Activated naive CD4-positive, alpha-beta T cell treated with anti-CD3 and anti-CD28 coated beads, Interleukin-2, amount 50 U/mL, for 24 hours (primary cell): Measurements from ENCODE around the gene GAL.

Experiments
- H3K27ac Mint-ChIP-seq: one replicate; pipeline ENCODE4 v1.8.0; 2021; ENCODE audit warnings: mild to moderate bottlenecking, mixed read lengths
- H3K27me3 Mint-ChIP-seq: one replicate; pipeline ENCODE4 v1.8.0; 2021; ENCODE audit warnings: mixed read lengths
- H3K36me3 Mint-ChIP-seq: one replicate; pipeline ENCODE4 v1.8.0; 2021; ENCODE audit warnings: mixed read lengths
- H3K4me1 Mint-ChIP-seq: one replicate; pipeline ENCODE4 v1.8.0; 2021; ENCODE audit warnings: mixed read lengths
- H3K4me3 Mint-ChIP-seq: one replicate; pipeline ENCODE4 v1.8.0; 2021; ENCODE audit warnings: mild to moderate bottlenecking, mixed read lengths
- H3K9me3 Mint-ChIP-seq: one replicate; pipeline ENCODE4 v1.8.0; 2021; ENCODE audit warnings: mixed read lengths

GAL gene

DNA sequence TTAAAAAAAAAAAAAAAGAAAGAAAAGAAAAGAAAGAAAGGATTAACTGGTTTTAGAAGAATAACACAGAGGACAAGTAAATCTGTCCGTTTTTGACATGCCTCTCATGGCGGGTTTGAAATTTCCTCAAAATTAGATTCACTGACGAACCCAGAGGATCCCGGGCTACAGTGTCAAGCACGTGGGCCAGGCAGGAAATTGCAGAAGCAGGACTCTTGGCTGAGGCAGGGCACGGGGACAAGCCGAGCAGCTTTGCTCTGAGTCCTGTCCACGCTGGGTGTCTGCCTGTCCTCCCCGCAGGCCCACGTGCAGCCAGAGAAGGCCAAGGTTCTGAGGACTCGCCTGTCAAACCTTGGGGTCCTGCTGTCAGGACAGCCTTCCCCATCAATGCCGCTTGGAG lies 24.7 kb downstream of the GAL start:
- no peak overlapping the region for H3K27ac Mint-ChIP-seq
- H3K36me3 Mint-ChIP-seq: no peaks in the 10 kb centered on the region
- H3K4me3 Mint-ChIP-seq: no peak overlapping the region
- no peaks in the 10 kb centered on the region for H3K4me1 Mint-ChIP-seq
- no peaks in the 10 kb centered on the region for H3K27me3 Mint-ChIP-seq
- H3K9me3 Mint-ChIP-seq: no peaks in the 10 kb centered on the region

DNA sequence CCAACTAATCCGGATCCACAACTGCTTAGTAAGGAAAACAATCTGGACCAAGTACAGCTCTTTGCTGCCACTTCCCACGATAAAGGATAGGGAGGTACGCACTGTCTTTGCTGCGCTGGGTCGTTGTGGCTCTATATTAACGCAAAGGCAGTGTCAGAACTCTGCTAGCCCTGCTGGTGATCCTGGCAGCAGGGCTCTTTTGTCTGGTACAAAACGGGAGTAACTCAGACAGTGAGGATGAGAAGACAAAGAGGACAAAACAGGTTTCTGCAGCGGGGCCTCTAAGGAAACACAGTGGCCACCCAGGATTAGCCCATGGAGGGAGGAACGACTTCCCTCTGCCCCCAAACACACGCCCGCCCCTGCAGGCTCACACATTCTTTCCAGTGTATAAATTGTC lies 26.1 kb downstream of the GAL start:
- H3K9me3 Mint-ChIP-seq: no peaks in the 10 kb centered on the region
- no peaks in the 10 kb centered on the region for H3K27me3 Mint-ChIP-seq
- no peaks in the 10 kb centered on the region for H3K4me1 Mint-ChIP-seq
- no peak overlapping the region for H3K4me3 Mint-ChIP-seq
- no peak overlapping the region for H3K27ac Mint-ChIP-seq
- no peaks in the 10 kb centered on the region for H3K36me3 Mint-ChIP-seq

DNA sequence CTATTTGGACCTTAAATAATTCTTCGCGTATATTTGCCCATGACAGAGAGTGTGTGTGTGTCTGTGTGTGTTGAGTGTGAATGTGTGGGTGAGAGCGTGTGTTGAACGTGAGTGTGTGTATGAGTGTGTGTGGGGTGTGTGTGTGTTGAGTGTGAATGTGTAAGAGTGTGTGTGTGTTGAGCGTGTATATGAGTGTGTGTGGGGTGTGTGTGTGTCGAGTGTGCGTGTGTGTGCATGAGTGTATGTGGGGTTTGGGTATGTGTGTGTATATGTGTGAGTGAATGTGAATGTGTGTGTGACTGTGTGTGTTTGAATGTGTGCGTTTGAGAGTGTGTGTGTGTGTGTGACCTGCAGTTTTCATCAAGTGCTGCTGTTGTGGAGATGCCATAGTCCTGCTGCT lies 26.8 kb downstream of the GAL start:
- no peaks in the 10 kb centered on the region for H3K4me1 Mint-ChIP-seq
- H3K27ac Mint-ChIP-seq: no peak overlapping the region
- no peaks in the 10 kb centered on the region for H3K27me3 Mint-ChIP-seq
- no peaks in the 10 kb centered on the region for H3K36me3 Mint-ChIP-seq
- H3K9me3 Mint-ChIP-seq: no peaks in the 10 kb centered on the region
- H3K4me3 Mint-ChIP-seq: no peak overlapping the region

DNA sequence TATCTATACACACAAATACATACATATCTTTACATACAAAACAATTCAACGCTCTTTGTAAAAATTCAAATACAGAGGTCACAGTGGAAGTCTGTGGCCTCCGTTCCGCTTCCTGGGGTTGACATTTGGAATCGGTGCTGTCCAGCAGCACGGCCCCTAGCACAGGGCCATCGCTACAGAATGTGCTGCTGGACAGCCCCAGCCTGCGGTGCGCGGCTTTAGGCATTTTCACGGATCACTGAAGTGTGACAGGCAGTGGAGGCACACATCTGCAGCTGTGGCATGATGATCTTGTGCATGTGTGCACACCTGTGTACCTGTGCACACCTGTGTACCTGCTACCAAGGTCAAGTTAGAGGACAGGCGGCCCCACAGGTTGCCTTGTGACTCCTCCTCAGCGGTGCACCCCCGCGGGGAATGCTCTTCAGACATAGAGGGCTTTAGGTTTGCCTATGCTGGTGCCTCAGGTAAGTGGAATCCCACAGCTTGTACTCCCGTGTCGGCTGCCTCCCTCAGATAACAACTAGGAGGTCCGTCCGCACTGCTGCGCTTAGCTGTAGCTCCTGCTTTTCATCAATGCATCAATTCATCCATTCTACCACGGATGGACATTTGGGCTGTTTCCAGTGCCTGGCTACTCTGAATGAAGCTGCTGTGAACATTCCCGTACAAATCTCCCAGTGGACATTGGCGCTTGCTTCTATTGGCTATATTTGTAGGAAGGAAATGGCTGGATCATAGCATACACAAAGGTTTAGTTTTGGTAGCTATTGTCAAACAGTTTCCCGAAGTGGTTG lies 29.9 kb downstream of the GAL start:
- peaks cover 2% of the 10 kb centered on the region for H3K9me3 Mint-ChIP-seq
- no peak overlapping the region for H3K4me3 Mint-ChIP-seq
- no peaks in the 10 kb centered on the region for H3K27me3 Mint-ChIP-seq
- no peak overlapping the region for H3K27ac Mint-ChIP-seq
- H3K4me1 Mint-ChIP-seq: no peaks in the 10 kb centered on the region
- peaks cover 9% of the 10 kb centered on the region for H3K36me3 Mint-ChIP-seq

DNA sequence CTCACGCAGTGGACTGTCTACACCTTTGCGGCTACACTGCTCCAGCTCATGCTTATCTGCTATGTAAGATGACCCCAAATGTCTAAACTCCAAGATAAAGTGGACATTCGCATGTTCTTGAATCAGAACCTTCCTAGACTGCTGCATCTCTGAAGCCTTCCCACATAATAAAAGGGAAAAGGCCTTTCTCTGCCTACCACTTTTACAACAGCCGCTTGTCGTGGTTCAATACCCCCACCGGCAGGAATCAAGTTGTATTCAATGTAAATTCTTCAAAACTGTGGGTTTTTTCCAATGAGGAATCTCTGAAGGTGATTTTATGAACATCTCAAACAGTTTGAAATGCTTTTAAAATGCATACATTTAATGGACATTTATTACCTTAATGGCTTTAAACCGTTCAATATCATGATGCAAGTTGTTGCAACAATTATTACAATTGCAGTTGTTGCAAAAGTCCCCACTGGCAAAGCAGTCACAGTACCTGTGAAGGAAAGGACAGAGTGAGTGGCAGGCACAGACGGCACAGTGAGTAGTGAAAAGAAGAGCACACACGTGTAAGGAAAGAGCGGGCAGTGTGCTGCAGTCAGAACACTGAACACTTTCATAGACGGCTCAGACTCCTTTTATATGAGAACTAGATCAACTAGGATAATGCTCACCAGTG lies 31.2 kb downstream of the GAL start:
- no peaks in the 10 kb centered on the region for H3K27me3 Mint-ChIP-seq
- no peak overlapping the region for H3K4me3 Mint-ChIP-seq
- H3K9me3 Mint-ChIP-seq: peaks cover 15% of the 10 kb centered on the region
- H3K27ac Mint-ChIP-seq: no peak overlapping the region
- no peaks in the 10 kb centered on the region for H3K4me1 Mint-ChIP-seq
- H3K36me3 Mint-ChIP-seq: peaks cover 21% of the 10 kb centered on the region

DNA sequence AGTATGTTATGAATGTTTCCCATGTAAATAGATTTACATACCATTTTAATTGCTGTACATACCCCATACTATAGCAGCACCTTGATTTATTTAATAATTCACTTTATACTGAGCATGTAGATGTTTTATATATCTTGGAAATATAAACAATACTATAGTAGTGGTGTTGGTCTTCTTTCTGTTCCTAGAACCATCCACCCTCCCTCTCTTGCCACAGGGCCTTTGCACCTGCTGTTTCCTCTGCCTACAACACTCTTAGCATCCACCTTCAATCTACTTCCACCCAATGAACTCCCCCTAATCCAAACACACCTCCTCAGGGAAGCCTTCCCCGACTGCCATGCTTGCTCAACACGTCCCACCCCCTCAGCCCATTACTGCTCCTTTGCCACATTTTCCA lies 36.7 kb downstream of the GAL start:
- no peaks in the 10 kb centered on the region for H3K4me1 Mint-ChIP-seq
- peaks cover 15% of the 10 kb centered on the region for H3K9me3 Mint-ChIP-seq
- no peak overlapping the region for H3K4me3 Mint-ChIP-seq
- H3K27me3 Mint-ChIP-seq: no peaks in the 10 kb centered on the region
- H3K27ac Mint-ChIP-seq: no peak overlapping the region
- peaks cover 29% of the 10 kb centered on the region for H3K36me3 Mint-ChIP-seq

DNA sequence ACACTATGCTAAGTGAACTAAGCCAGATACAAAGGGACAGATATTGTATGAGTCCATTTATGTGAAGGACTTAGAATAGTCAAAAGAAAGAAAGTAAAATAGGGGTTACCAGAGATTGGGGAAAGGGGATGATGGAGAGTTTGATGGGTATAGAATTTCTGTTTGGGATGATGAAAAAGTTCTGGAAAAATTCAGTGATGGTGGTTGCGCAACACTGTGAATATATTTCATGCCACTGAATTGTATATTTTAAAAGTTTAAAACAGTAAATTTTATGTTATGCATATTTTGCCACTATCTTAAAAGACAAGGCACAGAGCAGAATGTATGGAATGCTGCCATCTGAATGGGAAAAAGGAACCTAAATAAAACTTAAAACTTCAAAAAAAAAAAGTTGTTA lies 37.8 kb downstream of the GAL start:
- no peaks in the 10 kb centered on the region for H3K27me3 Mint-ChIP-seq
- H3K27ac Mint-ChIP-seq: no peak overlapping the region
- peaks cover 29% of the 10 kb centered on the region for H3K36me3 Mint-ChIP-seq
- no peak overlapping the region for H3K4me3 Mint-ChIP-seq
- H3K9me3 Mint-ChIP-seq: peaks cover 15% of the 10 kb centered on the region
- H3K4me1 Mint-ChIP-seq: no peaks in the 10 kb centered on the region

DNA sequence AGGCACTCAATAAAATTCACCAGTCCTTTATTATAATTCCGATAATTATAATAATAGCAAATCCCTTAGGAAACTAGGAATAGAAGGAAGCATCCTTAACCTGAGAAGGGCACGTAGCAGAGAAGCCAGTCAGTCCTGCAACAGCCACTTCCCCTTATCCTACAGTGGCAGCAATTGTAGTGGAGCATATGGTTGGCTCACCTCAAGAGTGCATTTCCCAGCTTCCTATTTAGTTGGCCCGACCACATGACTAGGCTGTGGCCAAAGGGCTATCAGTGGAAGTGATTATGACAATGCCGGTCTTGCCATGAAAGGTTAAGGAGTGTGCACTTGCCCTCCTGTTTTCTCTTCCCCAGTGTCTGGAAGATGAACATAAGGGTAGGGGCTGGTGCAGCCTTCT lies 39.9 kb downstream of the GAL start:
- Mint-ChIP-seq H3K9me3 (peaks cover 13% of the 10 kb centered on the region), H3K4me3 (no peak overlapping the region), H3K27ac (no peak overlapping the region), H3K36me3 (peaks cover 20% of the 10 kb centered on the region), H3K4me1 (no peaks in the 10 kb centered on the region), H3K27me3 (no peaks in the 10 kb centered on the region)

DNA sequence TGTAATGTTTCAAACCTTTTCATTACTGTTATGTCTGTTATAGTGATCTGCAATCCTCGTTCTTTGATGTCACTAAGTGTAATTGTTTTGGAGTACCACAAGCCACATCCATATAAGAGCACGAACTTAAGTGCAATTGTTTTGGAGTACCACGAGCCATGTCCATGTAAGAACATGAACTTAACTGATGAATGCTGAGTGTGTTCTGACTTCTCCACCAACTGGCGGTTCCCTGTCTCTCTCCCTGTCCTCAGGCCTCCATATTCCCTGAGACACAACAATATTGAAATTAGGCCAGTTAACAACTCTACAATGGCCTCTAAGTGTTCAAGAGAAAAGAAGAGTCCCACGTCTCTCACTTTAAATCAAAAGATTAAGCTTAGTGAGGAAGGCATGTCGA lies 43.4 kb downstream of the GAL start:
- Mint-ChIP-seq H3K9me3 (no peaks in the 10 kb centered on the region), H3K27ac (no peak overlapping the region), H3K27me3 (no peaks in the 10 kb centered on the region), H3K4me3 (no peak overlapping the region), H3K4me1 (no peaks in the 10 kb centered on the region), H3K36me3 (no peaks in the 10 kb centered on the region)

DNA sequence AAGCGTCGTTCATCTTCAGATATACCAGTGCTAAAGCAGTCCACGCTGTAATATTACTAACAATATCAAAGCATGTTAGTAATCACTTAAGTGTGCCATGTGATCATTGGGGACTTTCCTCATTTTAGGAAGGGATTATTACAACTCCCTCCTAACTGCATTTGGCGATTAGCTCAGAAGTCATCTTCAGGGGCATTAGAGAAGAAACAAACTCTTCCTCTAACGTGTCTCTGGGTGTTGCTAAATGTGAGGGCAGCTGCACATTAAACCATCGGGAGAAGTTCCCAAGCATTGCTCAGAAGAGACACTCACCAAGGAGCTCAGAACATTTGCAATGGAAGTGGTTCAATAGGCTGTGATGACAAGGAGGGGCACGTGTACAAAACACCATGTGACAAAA lies 49.8 kb downstream of the GAL start:
- H3K4me1 Mint-ChIP-seq: no peaks in the 10 kb centered on the region
- no peaks in the 10 kb centered on the region for H3K27me3 Mint-ChIP-seq
- no peaks in the 10 kb centered on the region for H3K9me3 Mint-ChIP-seq

DNA sequence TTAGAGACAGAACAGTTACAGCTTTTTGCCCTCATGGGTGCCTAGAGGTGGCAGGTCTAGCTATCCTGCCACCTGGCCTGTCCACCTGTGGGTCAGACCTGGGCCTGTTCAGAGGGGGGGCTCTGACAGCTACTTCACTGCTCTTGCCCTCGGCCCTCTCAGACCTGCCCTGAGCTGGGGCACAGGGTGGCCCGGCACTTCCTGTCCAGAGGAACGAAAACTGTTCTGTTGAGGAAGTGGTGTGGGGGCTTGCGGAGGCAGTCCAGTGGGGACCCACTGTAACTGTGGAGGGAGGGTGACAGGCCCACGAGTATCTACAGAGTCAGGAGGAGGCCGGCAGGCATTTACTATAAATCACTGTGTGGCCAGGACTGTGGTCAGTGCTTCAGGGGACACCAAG lies 50.8 kb downstream of the GAL start:
- no peaks in the 10 kb centered on the region for H3K27me3 Mint-ChIP-seq
- no peaks in the 10 kb centered on the region for H3K36me3 Mint-ChIP-seq
- H3K9me3 Mint-ChIP-seq: no peaks in the 10 kb centered on the region
- no peak overlapping the region for H3K4me3 Mint-ChIP-seq
- H3K4me1 Mint-ChIP-seq: no peaks in the 10 kb centered on the region
- H3K27ac Mint-ChIP-seq: no peak overlapping the region

More for the DNA sequence above, 49.8 kb downstream of the GAL start:
- H3K4me3 Mint-ChIP-seq: no peak overlapping the region
- no peak overlapping the region for H3K27ac Mint-ChIP-seq
- H3K36me3 Mint-ChIP-seq: no peaks in the 10 kb centered on the region

DNA sequence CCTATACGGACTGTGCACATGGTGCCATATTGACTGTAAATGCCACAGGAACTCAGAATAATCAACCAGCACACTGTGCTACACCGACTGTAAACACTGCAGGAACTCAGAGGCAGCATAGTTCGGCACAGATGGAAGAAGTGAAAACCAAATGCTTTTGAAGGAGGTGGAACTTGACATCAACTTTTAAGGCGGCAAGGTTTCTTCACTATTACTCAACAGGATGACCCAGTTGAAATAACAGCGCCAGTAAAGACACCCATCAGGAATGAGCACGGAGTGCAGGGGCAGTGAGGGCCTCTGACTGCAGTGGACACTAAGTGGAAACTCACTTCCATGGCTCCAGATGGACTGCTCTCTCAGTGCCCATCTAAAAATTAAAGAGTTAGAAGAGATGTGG lies 51.3 kb downstream of the GAL start:
- Mint-ChIP-seq H3K9me3 (no peaks in the 10 kb centered on the region), H3K36me3 (no peaks in the 10 kb centered on the region), H3K27ac (no peak overlapping the region), H3K27me3 (no peaks in the 10 kb centered on the region), H3K4me3 (no peak overlapping the region), H3K4me1 (no peaks in the 10 kb centered on the region)
